Measurements from ENCODE around the gene IFI27.

- no peak for TF ChIP-seq CTCF (IDR thresholded peaks at IDR 0.05)
- no peak for TF ChIP-seq EP300 (IDR thresholded peaks at IDR 0.05)
Observed at GRCh38 chr14:94079891-94080620, 30.5 kb upstream of the IFI27 start.
